Measurements from ENCODE around the gene PNPLA2.

PNPLA2 gene

GRCh38 chr11:849951-850774 lies 31.4 kb downstream of the PNPLA2 start:
- H4K20me1 ChIP-seq (ENCODE audit: insufficient read depth) = no peaks in the 10 kb centered on the region
- no peaks in the 10 kb centered on the region for H3K36me3 ChIP-seq (ENCODE audit: insufficient read depth)
- peaks cover 26% of the 10 kb centered on the region; the same call in 1 of the 2 replicates for H3K27me3 ChIP-seq (ENCODE audit: insufficient read depth, low read depth)
- H3K4me2 ChIP-seq = no peak overlapping the region
- H3K27ac ChIP-seq = no peak overlapping the region
- peaks cover 13% of the 10 kb centered on the region for H3K4me1 ChIP-seq (ENCODE audit: low read depth, poor library complexity, severe bottlenecking)
- H2AFZ ChIP-seq (ENCODE audit: low read depth) = no peak overlapping the region
- H3K4me3 ChIP-seq (IDR thresholded peaks at IDR 0.05; ENCODE audit: insufficient read depth, low read depth, low read length) = no peak overlapping the region
- no peak overlapping the region for H3K9ac ChIP-seq
- TF ChIP-seq, protein P1, sequence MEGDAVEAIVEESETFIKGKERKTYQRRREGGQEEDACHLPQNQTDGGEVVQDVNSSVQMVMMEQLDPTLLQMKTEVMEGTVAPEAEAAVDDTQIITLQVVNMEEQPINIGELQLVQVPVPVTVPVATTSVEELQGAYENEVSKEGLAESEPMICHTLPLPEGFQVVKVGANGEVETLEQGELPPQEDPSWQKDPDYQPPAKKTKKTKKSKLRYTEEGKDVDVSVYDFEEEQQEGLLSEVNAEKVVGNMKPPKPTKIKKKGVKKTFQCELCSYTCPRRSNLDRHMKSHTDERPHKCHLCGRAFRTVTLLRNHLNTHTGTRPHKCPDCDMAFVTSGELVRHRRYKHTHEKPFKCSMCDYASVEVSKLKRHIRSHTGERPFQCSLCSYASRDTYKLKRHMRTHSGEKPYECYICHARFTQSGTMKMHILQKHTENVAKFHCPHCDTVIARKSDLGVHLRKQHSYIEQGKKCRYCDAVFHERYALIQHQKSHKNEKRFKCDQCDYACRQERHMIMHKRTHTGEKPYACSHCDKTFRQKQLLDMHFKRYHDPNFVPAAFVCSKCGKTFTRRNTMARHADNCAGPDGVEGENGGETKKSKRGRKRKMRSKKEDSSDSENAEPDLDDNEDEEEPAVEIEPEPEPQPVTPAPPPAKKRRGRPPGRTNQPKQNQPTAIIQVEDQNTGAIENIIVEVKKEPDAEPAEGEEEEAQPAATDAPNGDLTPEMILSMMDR (conservative IDR thresholded peaks at IDR 0.05; ENCODE audit: low read depth, low read length) = no peak
- H3K79me2 ChIP-seq (ENCODE audit: insufficient read depth, low read depth) = no peaks in the 10 kb centered on the region

DNA sequence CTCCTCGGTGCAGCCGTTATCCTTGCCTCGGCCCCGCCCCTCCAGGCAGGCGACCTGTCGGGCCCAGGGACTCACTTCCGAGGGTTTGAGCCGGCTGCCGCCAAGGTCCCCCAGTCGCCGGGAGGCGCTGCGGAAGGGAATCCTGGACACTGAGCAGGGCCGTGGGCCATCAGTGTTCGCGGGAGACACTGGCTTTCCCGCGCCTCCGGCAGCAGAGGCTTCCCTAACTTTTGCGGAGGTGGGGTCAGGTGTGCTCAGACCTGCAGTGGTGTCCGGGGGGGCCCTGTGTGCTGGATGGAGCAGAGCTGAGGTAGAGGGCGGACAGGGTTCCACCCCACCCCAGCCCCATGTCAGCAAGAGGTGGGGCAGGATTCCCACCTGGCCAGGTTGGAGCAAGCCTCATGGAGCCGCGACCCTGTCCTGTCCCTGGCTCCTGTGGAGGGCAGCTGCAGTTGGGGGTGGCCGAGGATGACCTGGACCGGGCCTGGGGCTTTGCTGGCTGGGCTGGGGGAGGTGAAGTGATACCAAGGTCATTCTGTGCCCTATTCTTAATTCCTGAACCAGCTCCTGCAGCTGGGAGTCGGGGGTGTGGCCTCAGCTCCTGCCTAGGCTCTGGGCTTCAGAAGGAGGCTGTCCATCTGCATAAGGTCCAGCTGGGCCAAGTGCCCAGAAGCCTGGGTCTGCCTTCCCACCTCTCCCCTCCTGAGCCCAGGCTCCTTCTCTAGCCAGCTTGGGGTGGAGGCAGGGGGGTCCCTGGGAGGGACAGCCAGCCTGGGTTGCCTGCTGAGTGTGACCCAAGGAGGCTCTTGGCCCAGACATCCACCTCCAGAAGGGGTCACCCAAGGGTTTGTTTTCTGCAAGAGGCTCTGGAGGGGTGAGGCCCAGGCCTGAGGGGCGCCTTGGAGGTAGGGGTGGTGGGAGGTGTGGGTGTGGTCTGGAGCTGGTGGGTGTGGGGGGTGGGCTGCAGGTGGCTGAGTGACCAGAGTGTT lies 32.4 kb downstream of the PNPLA2 start:
- Histone ChIP-seq H3K4me2 (no peak overlapping the region), H3K27ac (no peak overlapping the region), H3K9ac (no peak overlapping the region), H2AFZ (ENCODE audit: low read depth) (no peak overlapping the region), H3K36me3 (ENCODE audit: insufficient read depth) (no peaks in the 10 kb centered on the region), H3K4me3 (IDR thresholded peaks at IDR 0.05; ENCODE audit: insufficient read depth, low read depth, low read length) (no peak overlapping the region), H3K79me2 (ENCODE audit: insufficient read depth, low read depth) (no peaks in the 10 kb centered on the region), H4K20me1 (ENCODE audit: insufficient read depth) (no peaks in the 10 kb centered on the region), H3K27me3 (ENCODE audit: insufficient read depth, low read depth) (peaks cover 22% of the 10 kb centered on the region; the same call in 1 of the 2 replicates), H3K4me1 (ENCODE audit: low read depth, poor library complexity, severe bottlenecking) (peaks cover 13% of the 10 kb centered on the region)
- TF ChIP-seq, protein P1 (conservative IDR thresholded peaks at IDR 0.05; ENCODE audit: low read depth, low read length) = 0 out of 2 replicates have a peak, but pooled peaks have one; percentile 23

DNA sequence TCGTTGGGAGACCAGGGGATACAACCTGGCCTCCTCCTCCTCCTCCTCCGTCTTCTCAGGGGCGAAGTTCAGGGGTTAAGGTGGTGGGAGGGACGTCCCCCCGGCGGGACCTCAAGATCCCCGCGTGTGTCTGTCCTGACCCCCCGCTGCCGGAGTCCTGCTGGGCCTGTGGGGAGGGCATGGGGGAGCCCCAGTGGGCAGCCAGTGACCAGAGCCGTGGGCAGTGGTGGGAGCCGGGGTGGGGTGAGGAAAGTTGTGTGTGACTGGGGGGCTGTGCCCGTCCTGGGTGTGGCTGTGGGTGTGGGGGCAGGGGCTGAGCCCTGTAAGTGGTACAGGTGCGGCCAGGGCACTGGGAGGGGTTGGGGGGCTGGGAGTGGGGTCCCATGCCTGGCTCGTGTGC lies 34.0 kb downstream of the PNPLA2 start:
- no peaks in the 10 kb centered on the region for H3K36me3 ChIP-seq (ENCODE audit: insufficient read depth)
- no peak overlapping the region for H3K9ac ChIP-seq
- H3K79me2 ChIP-seq (ENCODE audit: insufficient read depth, low read depth) = no peaks in the 10 kb centered on the region
- H4K20me1 ChIP-seq (ENCODE audit: insufficient read depth) = no peaks in the 10 kb centered on the region
- no peak overlapping the region for H2AFZ ChIP-seq (ENCODE audit: low read depth)
- peaks cover 13% of the 10 kb centered on the region for H3K4me1 ChIP-seq (ENCODE audit: low read depth, poor library complexity, severe bottlenecking)
- no peak overlapping the region for H3K4me2 ChIP-seq
- H3K4me3 ChIP-seq (IDR thresholded peaks at IDR 0.05; ENCODE audit: insufficient read depth, low read depth, low read length) = no peak overlapping the region
- no peak overlapping the region for H3K27ac ChIP-seq
- TF ChIP-seq, protein P1 (conservative IDR thresholded peaks at IDR 0.05; ENCODE audit: low read depth, low read length) = no peak
- H3K27me3 ChIP-seq (ENCODE audit: insufficient read depth, low read depth) = peaks cover 24% of the 10 kb centered on the region; the same call in 1 of the 2 replicates

DNA sequence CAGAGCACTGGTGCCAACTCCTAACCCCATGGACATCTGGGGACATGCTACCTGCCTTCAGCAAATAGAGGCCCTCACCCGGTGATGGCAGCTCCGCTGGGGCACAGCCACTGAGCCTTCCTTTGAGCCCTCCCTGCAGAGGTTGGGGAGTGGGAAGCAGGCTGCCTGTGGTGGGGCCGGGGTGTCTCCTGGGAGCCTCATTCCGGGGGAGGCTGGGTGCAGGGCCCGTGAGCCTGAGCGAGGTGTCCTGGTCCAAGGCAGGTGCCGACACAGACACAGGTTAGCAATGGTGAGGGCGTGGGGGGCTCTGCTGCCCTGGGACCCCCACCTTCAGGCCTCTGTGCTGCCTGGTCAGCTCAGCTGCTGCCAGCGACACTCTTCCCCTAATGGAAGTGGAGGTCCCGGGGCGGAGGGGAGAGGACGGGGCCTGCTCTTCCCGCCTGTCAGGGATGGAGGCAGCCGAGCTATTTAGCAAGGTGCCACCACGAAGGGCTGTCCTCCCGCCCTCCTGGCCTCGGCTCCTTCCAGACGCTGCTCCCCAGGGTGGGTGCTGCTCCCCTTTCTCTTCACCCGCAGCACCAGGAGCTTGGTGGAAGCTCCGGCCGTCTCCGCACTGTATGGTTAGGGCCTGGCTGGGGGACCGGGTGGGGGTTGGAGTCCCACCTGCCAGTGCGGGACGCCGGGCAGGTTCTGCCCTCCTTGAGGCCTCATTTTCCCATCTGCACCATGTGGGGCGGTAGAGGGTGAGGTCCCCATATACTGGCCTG lies 35.2 kb downstream of the PNPLA2 start:
- TF ChIP-seq, protein P1 (conservative IDR thresholded peaks at IDR 0.05; ENCODE audit: low read depth, low read length) = no peak
- Histone ChIP-seq H4K20me1 (ENCODE audit: insufficient read depth) (no peaks in the 10 kb centered on the region), H3K4me1 (ENCODE audit: low read depth, poor library complexity, severe bottlenecking) (peaks cover 5% of the 10 kb centered on the region), H3K9ac (no peak overlapping the region), H3K27ac (no peak overlapping the region), H2AFZ (ENCODE audit: low read depth) (no peak overlapping the region), H3K79me2 (ENCODE audit: insufficient read depth, low read depth) (no peaks in the 10 kb centered on the region), H3K36me3 (ENCODE audit: insufficient read depth) (no peaks in the 10 kb centered on the region), H3K4me3 (IDR thresholded peaks at IDR 0.05; ENCODE audit: insufficient read depth, low read depth, low read length) (no peak overlapping the region), H3K4me2 (no peak overlapping the region), H3K27me3 (ENCODE audit: insufficient read depth, low read depth) (peaks cover 19% of the 10 kb centered on the region; the same call in 1 of the 2 replicates)

Measured in KMS-11 (cell line).